Colonic mucosa (tissue), 4 donors: Measurements from ENCODE around the gene OR52J3. TPM values are rescaled to one million over a fixed set of nuclear protein-coding genes. Genes with fewer than 3 reads are reported as not detected.
"Not testable (repeated sequence)": the region's sequence is repeated elsewhere in the genome, so short reads cannot be mapped to it uniquely, and the experiment has no call there.

Source experiments
- DNase-seq: peaks from one replicate; pipeline ENCODE4 v3.0.0-alpha.2; 2020
- H3K27ac ChIP-seq: fragments of 200-600 bp; one replicate; pipeline ENCODE4 v1.8.0; 2021
- H3K27me3 ChIP-seq: fragments of 200-600 bp; one replicate; pipeline ENCODE4 v1.8.0; 2021
- H3K36me3 ChIP-seq: fragments of 200-600 bp; one replicate; pipeline ENCODE4 v1.8.0; 2021
- H3K4me1 ChIP-seq: fragments of 200-600 bp; one replicate; pipeline ENCODE4 v1.8.0; 2021; ENCODE audit warnings: mild to moderate bottlenecking
- H3K4me3 ChIP-seq: fragments of 200-600 bp; one replicate; pipeline ENCODE4 v1.8.0; 2021
- H3K9ac ChIP-seq, 2 donors: one replicate each; pipeline ENCODE4 v1.7.0; 2013; ENCODE audit warnings: control low read depth in 2 of 2, low read depth in 2 of 2, low read length in 2 of 2
- H3K9me3 ChIP-seq: fragments of 200-600 bp; one replicate; pipeline ENCODE4 v1.8.0; 2021
- intact Hi-C: fragments of 100-400 bp; cut with DNase I; formaldehyde crosslinking; loops from one replicate; pipeline ENCODE4 v1.14.1; 2022
- total RNA-seq, 2 donors: library from RNA; stranded (reverse); fragmentation: NEBNext Ultra II Directional in 1 of 2; extraction: Animal tissue kit (Norgen Biotek cat#: 25700) in 1 of 2; gene quantifications; one replicate each; pipeline ENCODE4 v1.2.1, GENCODE V29; 2021
- TF ChIP-seq, protein P1 (sequence below): fragments of 200-600 bp; IDR thresholded peaks from one replicate; pipeline ENCODE4 v1.8.0; 2022; ENCODE audit warnings: antibody characterized with exemption, mild to moderate bottlenecking
- donor health status: healthy.
- donor health status: DM: no; HTN: no; CAD: no.
- donor health status: DM: no; HTN: no; CAD: no.

The OR52J3 gene
- total RNA-seq, 2 donors from 2014 or later: not detected

- no peak for DNase-seq
- Histone ChIP-seq H3K27me3 (no peaks in the 10 kb centered on the region), H3K27ac (no peak overlapping the region), H3K9me3 (no peaks in the 10 kb centered on the region), H3K4me1 (no peaks in the 10 kb centered on the region), H3K9ac (no peak overlapping the region), H3K36me3 (no peaks in the 10 kb centered on the region), H3K4me3 (no peak overlapping the region)
- TF ChIP-seq, protein P1, sequence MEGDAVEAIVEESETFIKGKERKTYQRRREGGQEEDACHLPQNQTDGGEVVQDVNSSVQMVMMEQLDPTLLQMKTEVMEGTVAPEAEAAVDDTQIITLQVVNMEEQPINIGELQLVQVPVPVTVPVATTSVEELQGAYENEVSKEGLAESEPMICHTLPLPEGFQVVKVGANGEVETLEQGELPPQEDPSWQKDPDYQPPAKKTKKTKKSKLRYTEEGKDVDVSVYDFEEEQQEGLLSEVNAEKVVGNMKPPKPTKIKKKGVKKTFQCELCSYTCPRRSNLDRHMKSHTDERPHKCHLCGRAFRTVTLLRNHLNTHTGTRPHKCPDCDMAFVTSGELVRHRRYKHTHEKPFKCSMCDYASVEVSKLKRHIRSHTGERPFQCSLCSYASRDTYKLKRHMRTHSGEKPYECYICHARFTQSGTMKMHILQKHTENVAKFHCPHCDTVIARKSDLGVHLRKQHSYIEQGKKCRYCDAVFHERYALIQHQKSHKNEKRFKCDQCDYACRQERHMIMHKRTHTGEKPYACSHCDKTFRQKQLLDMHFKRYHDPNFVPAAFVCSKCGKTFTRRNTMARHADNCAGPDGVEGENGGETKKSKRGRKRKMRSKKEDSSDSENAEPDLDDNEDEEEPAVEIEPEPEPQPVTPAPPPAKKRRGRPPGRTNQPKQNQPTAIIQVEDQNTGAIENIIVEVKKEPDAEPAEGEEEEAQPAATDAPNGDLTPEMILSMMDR: no peak
- intact Hi-C loops: no loop called here
These were observed 2.9 kb upstream of the OR52J3 start for GRCh38 chr11:5043380-5043779.

GRCh38 chr11:5046754-5047330 lies 516 bp downstream of the OR52J3 start:
- TF ChIP-seq, protein P1: no peak
- Histone ChIP-seq H3K9me3 (no peaks in the 10 kb centered on the region), H3K27ac (no peak overlapping the region), H3K9ac (no peak overlapping the region), H3K4me1 (no peaks in the 10 kb centered on the region), H3K4me3 (no peak overlapping the region), H3K27me3 (no peaks in the 10 kb centered on the region), H3K36me3 (no peaks in the 10 kb centered on the region)
- DNase-seq: no peak
- intact Hi-C loops: no loop called here

DNA sequence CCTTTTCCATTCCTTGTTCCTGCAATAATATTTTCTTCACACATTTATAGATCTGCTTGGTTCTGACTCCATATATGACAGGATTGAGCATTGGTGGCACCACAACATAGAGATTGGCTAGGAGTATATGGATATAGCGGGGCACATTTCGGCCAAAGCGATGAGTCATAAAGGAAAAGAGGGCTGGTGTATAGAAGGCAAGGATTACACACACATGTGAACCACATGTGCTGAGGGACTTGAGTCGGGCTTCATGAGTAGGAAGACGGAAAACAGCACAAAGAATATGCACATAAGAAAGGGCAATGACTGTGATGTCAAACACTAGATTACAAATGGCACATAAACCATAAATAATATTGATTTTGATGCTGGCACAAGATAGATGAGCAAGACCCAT lies 12.4 kb downstream of the OR52J3 start:
- H3K27me3 ChIP-seq, H3K4me3 ChIP-seq, H3K36me3 ChIP-seq, H3K9ac ChIP-seq, DNase-seq, H3K4me1 ChIP-seq, H3K9me3 ChIP-seq, H3K27ac ChIP-seq, intact Hi-C loops: not testable (repeated sequence)

DNA sequence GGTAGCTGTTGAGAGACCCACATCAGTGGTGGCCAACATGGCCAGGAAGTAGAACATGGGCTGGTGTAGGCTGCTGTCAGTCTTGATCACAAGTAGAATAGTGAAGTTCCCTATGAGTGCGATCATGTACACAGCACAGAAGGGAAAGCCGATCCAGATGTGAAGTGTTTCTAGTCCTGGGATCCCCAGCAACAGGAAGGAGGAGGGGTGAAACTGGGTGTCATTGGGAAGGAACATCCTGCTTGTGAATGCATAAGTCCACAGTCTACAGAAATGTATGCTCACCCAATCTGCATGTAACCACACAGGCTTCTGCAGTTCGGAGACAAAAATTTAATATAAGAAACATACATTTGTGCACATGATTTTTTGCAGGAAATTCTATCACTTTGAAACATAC lies 13.1 kb downstream of the OR52J3 start, which contains the start of gene OR52E2:
Gene OR52E2, minus strand, starts transcription at position 237 of the 400 bp plus-strand sequence. Its CDS starts 0 bp downstream, at position 237.
- Histone ChIP-seq H3K4me1 (no peaks in the 10 kb centered on the region), H3K9ac (no peak within 1 kb of the TSS), H3K27me3 (no peaks in the 10 kb centered on the region), H3K36me3 (no peaks in the 10 kb centered on the region), H3K9me3 (no peaks in the 10 kb centered on the region), H3K27ac (no peak within 1 kb of the TSS), H3K4me3 (no peak within 1 kb of the TSS)
- TF ChIP-seq, protein P1: no peak
- intact Hi-C loops: no loop called here
- DNase-seq: no peak

DNA sequence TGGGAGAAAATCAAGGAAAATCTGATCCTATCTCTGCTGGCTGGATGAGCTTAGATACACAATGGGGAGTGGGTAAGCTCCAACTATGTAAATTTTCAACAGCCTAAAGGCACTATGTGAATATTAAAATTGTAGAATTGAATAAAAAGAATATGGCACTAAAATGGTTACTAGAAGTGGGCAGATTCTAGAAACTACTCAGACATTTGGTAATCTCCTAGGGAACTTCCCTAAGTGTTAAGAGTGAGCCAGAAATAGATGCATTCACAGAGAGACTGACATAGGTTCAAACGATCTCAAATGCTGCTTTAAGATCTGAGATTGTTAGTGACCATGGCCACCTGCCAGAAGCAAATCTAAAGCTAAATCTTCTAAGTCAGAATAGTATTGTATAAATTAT lies 18.7 kb downstream of the OR52J3 start:
- intact Hi-C loops: no loop called here
- Histone ChIP-seq H3K9ac (no peak overlapping the region), H3K27me3 (no peaks in the 10 kb centered on the region), H3K4me3 (no peak overlapping the region), H3K4me1 (no peaks in the 10 kb centered on the region), H3K36me3 (no peaks in the 10 kb centered on the region), H3K9me3 (no peaks in the 10 kb centered on the region), H3K27ac (no peak overlapping the region)
- TF ChIP-seq, protein P1: no peak
- DNase-seq: no peak

DNA sequence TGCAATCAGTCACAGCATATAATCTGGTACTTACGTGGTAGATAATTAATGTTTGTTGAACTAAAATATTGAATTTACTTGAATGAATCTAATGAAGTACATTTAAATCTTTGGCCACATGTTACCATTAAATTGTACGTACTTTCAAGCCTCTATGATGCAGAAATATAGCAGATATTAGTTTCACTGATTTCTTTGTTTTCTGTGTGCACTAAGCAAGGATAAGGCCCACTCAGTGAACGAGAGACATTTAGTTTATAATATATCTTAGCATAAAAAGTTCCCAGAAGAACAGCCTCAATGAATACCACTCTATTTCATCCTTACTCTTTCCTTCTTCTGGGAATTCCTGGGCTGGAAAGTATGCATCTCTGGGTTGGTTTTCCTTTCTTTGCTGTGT lies 22.9 kb downstream of the OR52J3 start, which contains the start of gene OR52E1:
Gene OR52E1, plus strand, starts transcription at position 301 of the 400 bp plus-strand sequence.
- no peak for DNase-seq
- Histone ChIP-seq H3K27ac (no peak within 1 kb of the TSS), H3K9me3 (no peaks in the 10 kb centered on the region), H3K27me3 (no peaks in the 10 kb centered on the region), H3K4me1 (no peaks in the 10 kb centered on the region), H3K4me3 (no peak within 1 kb of the TSS), H3K9ac (no peak within 1 kb of the TSS), H3K36me3 (no peaks in the 10 kb centered on the region)
- TF ChIP-seq, protein P1: no peak
- intact Hi-C loops: no loop called here
